ENCODE results near the gene DPF3.

DNA sequence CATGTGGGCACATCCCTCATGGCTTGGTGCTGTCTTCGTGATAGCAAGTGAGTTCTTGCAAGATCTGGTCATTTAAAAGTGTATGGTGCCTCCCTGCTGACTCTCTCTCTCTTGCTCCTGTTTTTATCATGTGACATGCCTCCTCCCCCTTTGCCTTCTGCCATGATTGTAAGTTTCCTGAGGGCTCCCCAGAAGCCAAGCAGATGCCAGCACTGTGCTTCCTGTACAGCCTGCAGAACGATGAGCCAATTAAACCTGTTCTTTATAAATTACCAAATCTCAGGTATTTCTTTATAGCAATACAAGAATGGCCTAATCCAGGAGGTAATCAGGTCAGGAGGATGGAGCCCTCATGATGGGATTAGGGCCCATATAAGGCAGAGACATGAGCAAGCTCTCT lies 116.3 kb downstream of the DPF3 start:
- no peak for TF ChIP-seq POLR2A (IDR thresholded peaks at IDR 0.05)
- TF ChIP-seq, protein P1, sequence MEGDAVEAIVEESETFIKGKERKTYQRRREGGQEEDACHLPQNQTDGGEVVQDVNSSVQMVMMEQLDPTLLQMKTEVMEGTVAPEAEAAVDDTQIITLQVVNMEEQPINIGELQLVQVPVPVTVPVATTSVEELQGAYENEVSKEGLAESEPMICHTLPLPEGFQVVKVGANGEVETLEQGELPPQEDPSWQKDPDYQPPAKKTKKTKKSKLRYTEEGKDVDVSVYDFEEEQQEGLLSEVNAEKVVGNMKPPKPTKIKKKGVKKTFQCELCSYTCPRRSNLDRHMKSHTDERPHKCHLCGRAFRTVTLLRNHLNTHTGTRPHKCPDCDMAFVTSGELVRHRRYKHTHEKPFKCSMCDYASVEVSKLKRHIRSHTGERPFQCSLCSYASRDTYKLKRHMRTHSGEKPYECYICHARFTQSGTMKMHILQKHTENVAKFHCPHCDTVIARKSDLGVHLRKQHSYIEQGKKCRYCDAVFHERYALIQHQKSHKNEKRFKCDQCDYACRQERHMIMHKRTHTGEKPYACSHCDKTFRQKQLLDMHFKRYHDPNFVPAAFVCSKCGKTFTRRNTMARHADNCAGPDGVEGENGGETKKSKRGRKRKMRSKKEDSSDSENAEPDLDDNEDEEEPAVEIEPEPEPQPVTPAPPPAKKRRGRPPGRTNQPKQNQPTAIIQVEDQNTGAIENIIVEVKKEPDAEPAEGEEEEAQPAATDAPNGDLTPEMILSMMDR (IDR thresholded peaks at IDR 0.05) = no peak

Measured in heart left ventricle (tissue), 13 donors.